H9 (cell line): ENCODE results near the gene TSPAN13. TPM values are rescaled to one million over a fixed set of nuclear protein-coding genes. Genes with fewer than 3 reads are reported as not detected.

Experiments
- DNase-seq: peaks from one replicate; pipeline ENCODE4 v3.0.0-alpha.2; 2017
- H2AFZ ChIP-seq: one replicate; pipeline ENCODE4 v1.6.1; 2013; ENCODE audit warnings: mild to moderate bottlenecking, low read length, control low read depth, moderate library complexity
- H2AK5ac ChIP-seq: 2 replicates; pipeline ENCODE4 v1.6.1; 2013; ENCODE audit warnings: low read length, control low read depth, mixed read lengths; ENCODE audit not compliant: insufficient read length
- H2BK120ac ChIP-seq: one replicate; pipeline ENCODE4 v1.6.1; 2013; ENCODE audit warnings: low read depth, mild to moderate bottlenecking, low read length, control low read depth, inconsistent platforms; ENCODE audit not compliant: poor library complexity, severe bottlenecking
- H2BK12ac ChIP-seq: 2 replicates; pipeline ENCODE4 v1.6.1; 2013; ENCODE audit warnings: low read length, control low read depth, mixed read lengths, low read depth; ENCODE audit not compliant: insufficient read length
- H2BK15ac ChIP-seq: 2 replicates; pipeline ENCODE4 v1.6.1; 2013; ENCODE audit warnings: low read depth, low read length, control low read depth
- H2BK20ac ChIP-seq: one replicate; pipeline ENCODE4 v1.6.1; 2013; ENCODE audit warnings: low read depth, mild to moderate bottlenecking, low read length, control low read depth, inconsistent platforms; ENCODE audit not compliant: poor library complexity, severe bottlenecking
- H2BK5ac ChIP-seq: 2 replicates; pipeline ENCODE4 v1.6.1; 2013; ENCODE audit warnings: low read length, control low read depth, mixed read lengths; ENCODE audit not compliant: insufficient read length
- H3K14ac ChIP-seq: 2 replicates; pipeline ENCODE4 v1.6.1; 2013; ENCODE audit warnings: low read length, control low read depth; ENCODE audit not compliant: insufficient read depth
- H3K18ac ChIP-seq: 2 replicates; pipeline ENCODE4 v1.6.1; 2013; ENCODE audit warnings: low read depth, mild to moderate bottlenecking, mixed read lengths, low read length, control low read depth; ENCODE audit not compliant: insufficient read length
- H3K23ac ChIP-seq: 2 replicates; pipeline ENCODE4 v1.6.1; 2013; ENCODE audit warnings: low read length, control low read depth, mixed read lengths, low read depth; ENCODE audit not compliant: insufficient read length
- H3K23me2 ChIP-seq: 2 replicates; pipeline ENCODE4 v1.6.1; 2013; ENCODE audit warnings: low read depth, mild to moderate bottlenecking, mixed read lengths, low read length, control low read depth; ENCODE audit not compliant: insufficient read length, poor library complexity, severe bottlenecking
- H3K27ac ChIP-seq: 2 replicates; pipeline ENCODE4 v1.5.1; 2013; ENCODE audit warnings: low read length, control low read depth, mixed read lengths, low read depth; ENCODE audit not compliant: insufficient read length
- H3K27me3 ChIP-seq: 2 replicates; pipeline ENCODE4 v1.6.1; 2013; ENCODE audit warnings: low read length, control low read depth, inconsistent platforms; ENCODE audit not compliant: insufficient read depth
- H3K4ac ChIP-seq: 2 replicates; pipeline ENCODE4 v1.6.1; 2013; ENCODE audit warnings: low read depth, mild to moderate bottlenecking, control low read depth, inconsistent platforms, low read length, moderate library complexity
- H3K4me1 ChIP-seq: 2 replicates; pipeline ENCODE4 v1.6.1; 2013; ENCODE audit warnings: low read length, control low read depth, inconsistent platforms; ENCODE audit not compliant: insufficient read depth
- H3K4me2 ChIP-seq: 2 replicates; pipeline ENCODE4 v1.6.1; 2013; ENCODE audit warnings: low read length, control low read depth, mixed read lengths; ENCODE audit not compliant: insufficient read length, insufficient read depth
- H3K56ac ChIP-seq: 2 replicates; pipeline ENCODE4 v1.6.1; 2013; ENCODE audit warnings: low read depth, mild to moderate bottlenecking, mixed read lengths, low read length, control low read depth; ENCODE audit not compliant: insufficient read length
- H3K79me1 ChIP-seq: 2 replicates; pipeline ENCODE4 v1.6.1; 2013; ENCODE audit warnings: low read depth, mild to moderate bottlenecking, moderate library complexity, low read length, control low read depth, inconsistent platforms; ENCODE audit not compliant: insufficient read depth, poor library complexity, severe bottlenecking
- H3K79me2 ChIP-seq: 2 replicates; pipeline ENCODE4 v1.6.1; 2013; ENCODE audit warnings: low read length, control low read depth, inconsistent platforms; ENCODE audit not compliant: insufficient read depth
- H3K9ac ChIP-seq: 2 replicates; pipeline ENCODE4 v1.6.1; 2013; ENCODE audit warnings: low read length, control low read depth, mixed read lengths; ENCODE audit not compliant: insufficient read length; ENCODE audit errors: extremely low read depth
- H3K9me3 ChIP-seq: one replicate; pipeline ENCODE4 v1.6.1; 2013; ENCODE audit warnings: low read depth, low read length, inconsistent platforms; ENCODE audit not compliant: control insufficient read depth
- H3T11ph ChIP-seq: one replicate; pipeline ENCODE4 v1.6.1; 2013; ENCODE audit warnings: mild to moderate bottlenecking, low read length, control low read depth, inconsistent platforms
- H4K20me1 ChIP-seq: one replicate; pipeline ENCODE4 v1.6.1; 2013; ENCODE audit not compliant: control insufficient read depth, insufficient read length, insufficient read depth
- H4K5ac ChIP-seq: 2 replicates; pipeline ENCODE4 v1.6.1; 2013; ENCODE audit warnings: low read depth, mild to moderate bottlenecking, mixed read lengths, low read length, control low read depth; ENCODE audit not compliant: insufficient read length
- H4K8ac ChIP-seq: replicated peaks from 2 replicates; pipeline ENCODE4 v1.6.1; 2013; ENCODE audit warnings: low read length, control low read depth, mixed read lengths, low read depth; ENCODE audit not compliant: insufficient read length
- H4K91ac ChIP-seq: 2 replicates; pipeline ENCODE4 v1.6.1; 2013; ENCODE audit warnings: low read depth, mild to moderate bottlenecking, moderate library complexity, mixed read lengths, low read length, control low read depth; ENCODE audit not compliant: insufficient read length
- H3K27ac Mint-ChIP-seq, 3 experiments: 2 replicates in 2 of 3; 3 replicates in 1 of 3; pipeline ENCODE4 v1.8.0; 2020 to 2021; ENCODE audit warnings: mixed read lengths in 3 of 3, mild to moderate bottlenecking in 1 of 3, moderate library complexity in 1 of 3
- H3K27me3 Mint-ChIP-seq: 2 replicates; pipeline ENCODE4 v1.8.0; 2021; ENCODE audit warnings: low read depth, mild to moderate bottlenecking, moderate library complexity, mixed read lengths
- H3K36me3 Mint-ChIP-seq, 3 experiments: 2 replicates in 2 of 3; 3 replicates in 1 of 3; pipeline ENCODE4 v1.8.0; 2020 to 2021; ENCODE audit warnings: low read depth in 3 of 3, mixed read lengths in 3 of 3; ENCODE audit not compliant: insufficient read depth in 1 of 3
- H3K4me1 Mint-ChIP-seq, 2 experiments: 2 replicates each; pipeline ENCODE4 v1.8.0; 2020; ENCODE audit warnings: mixed read lengths in 2 of 2
- H3K4me3 Mint-ChIP-seq, 2 experiments: 2 replicates in 1 of 2; 3 replicates in 1 of 2; pipeline ENCODE4 v1.8.0; 2020 to 2021; ENCODE audit warnings: mild to moderate bottlenecking in 2 of 2, mixed read lengths in 2 of 2, moderate library complexity in 1 of 2
- H3K9me3 Mint-ChIP-seq, 2 experiments: 2 replicates in 1 of 2; 3 replicates in 1 of 2; pipeline ENCODE4 v1.8.0; 2020; ENCODE audit warnings: mild to moderate bottlenecking in 2 of 2, mixed read lengths in 2 of 2, moderate library complexity in 1 of 2
- WGBS: extraction: QIAGEN DNeasy Blood & Tissue Kit; methylation state at CpG from one replicate; pipeline ENCODE4 v1.1.7; 2013; ENCODE audit warnings: missing lambda C conversion rate, low lambda C conversion rate, mixed read lengths; ENCODE audit not compliant: insufficient read length; ENCODE audit errors: extremely low coverage; 5-methylcytosine and 5-hydroxymethylcytosine counted together
- total RNA-seq: library from RNA; stranded (reverse); gene quantifications from 2 replicates; pipeline ENCODE4 v1.2.1, GENCODE V29; 2021
- TF ChIP-seq, protein P1 (sequence below): fragments of 200-600 bp; sonication (generic); conservative IDR thresholded peaks from 3 replicates; pipeline ENCODE4 v1.8.0; 2021; ENCODE audit warnings: antibody characterized with exemption, mild to moderate bottlenecking

Gene TSPAN13
- total RNA-seq, 1 experiment from 2014 or later = 18.7 TPM

DNA sequence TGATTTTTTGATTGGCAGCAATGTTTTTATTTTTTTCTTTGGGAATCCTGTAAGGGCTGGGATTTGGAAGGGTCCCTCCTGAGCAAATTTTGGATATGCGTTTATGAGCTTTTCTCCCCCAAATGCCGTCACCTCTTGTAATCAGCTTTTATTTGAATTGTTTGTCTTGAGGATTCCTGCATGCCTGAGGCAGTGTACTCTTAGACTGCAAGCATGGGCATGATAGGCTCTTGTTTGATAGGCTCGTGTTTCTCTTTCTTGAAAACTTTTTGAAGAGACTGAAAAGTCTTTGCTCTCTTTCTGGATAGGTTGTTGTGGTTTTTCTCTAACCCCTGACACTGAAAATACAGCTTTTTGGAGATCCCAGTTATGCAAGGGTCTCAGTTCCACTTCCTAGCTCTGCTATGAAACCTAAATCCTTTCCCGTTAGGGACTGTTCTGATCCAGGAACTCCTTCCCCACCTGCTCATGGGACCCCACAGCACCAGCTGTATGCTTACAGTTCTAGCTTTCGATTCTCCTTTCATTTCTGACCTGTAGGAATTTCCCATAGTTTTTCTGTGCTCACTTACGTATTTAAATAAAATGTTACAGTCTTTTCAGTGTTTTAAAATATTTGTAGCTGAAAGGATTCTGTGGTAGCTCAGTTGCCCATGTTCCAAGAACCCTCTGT is 17.2 kb downstream of the TSPAN13 start:
- H4K5ac ChIP-seq = no peak overlapping the region
- no peak overlapping the region for H4K91ac ChIP-seq
- H3K14ac ChIP-seq = no peak overlapping the region
- H3K4me1 Mint-ChIP-seq = peaks cover 16 to 17% of the 10 kb centered on the region in 2 experiments
- no peak overlapping the region for H3K18ac ChIP-seq
- H2BK12ac ChIP-seq = no peak overlapping the region
- no peak overlapping the region for H3K56ac ChIP-seq
- H2AK5ac ChIP-seq = no peak overlapping the region
- no peak overlapping the region for H2BK120ac ChIP-seq
- no peaks in the 10 kb centered on the region for H3K9me3 ChIP-seq
- H3K4me2 ChIP-seq = no peak overlapping the region
- no peak overlapping the region for H3T11ph ChIP-seq
- no peaks in the 10 kb centered on the region for H3K4me1 ChIP-seq
- no peak for DNase-seq
- no peak overlapping the region for H3K4ac ChIP-seq
- no peak overlapping the region for H2AFZ ChIP-seq
- H3K79me2 ChIP-seq = no peaks in the 10 kb centered on the region
- H3K27me3 ChIP-seq = no peaks in the 10 kb centered on the region
- H4K20me1 ChIP-seq = no peaks in the 10 kb centered on the region
- no CpG with 5 or more reads among the region's 6 CpGs for WGBS
- H3K27ac Mint-ChIP-seq = peak overlapping the region in 2 of 3 experiments; percentile 29; a peak in 4 of 7 replicates
- H4K8ac ChIP-seq = no peak overlapping the region
- no peak overlapping the region for H2BK5ac ChIP-seq
- peaks cover 0 to 2% of the 10 kb centered on the region in 2 experiments; a peak in 1 of 5 replicates for H3K9me3 Mint-ChIP-seq
- no peak overlapping the region for H3K4me3 Mint-ChIP-seq
- no peaks in the 10 kb centered on the region for H3K23me2 ChIP-seq
- no peak overlapping the region for H3K27ac ChIP-seq
- TF ChIP-seq, protein P1, sequence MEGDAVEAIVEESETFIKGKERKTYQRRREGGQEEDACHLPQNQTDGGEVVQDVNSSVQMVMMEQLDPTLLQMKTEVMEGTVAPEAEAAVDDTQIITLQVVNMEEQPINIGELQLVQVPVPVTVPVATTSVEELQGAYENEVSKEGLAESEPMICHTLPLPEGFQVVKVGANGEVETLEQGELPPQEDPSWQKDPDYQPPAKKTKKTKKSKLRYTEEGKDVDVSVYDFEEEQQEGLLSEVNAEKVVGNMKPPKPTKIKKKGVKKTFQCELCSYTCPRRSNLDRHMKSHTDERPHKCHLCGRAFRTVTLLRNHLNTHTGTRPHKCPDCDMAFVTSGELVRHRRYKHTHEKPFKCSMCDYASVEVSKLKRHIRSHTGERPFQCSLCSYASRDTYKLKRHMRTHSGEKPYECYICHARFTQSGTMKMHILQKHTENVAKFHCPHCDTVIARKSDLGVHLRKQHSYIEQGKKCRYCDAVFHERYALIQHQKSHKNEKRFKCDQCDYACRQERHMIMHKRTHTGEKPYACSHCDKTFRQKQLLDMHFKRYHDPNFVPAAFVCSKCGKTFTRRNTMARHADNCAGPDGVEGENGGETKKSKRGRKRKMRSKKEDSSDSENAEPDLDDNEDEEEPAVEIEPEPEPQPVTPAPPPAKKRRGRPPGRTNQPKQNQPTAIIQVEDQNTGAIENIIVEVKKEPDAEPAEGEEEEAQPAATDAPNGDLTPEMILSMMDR = no peak
- H2BK20ac ChIP-seq = no peak overlapping the region
- H3K79me1 ChIP-seq = no peaks in the 10 kb centered on the region
- H2BK15ac ChIP-seq = no peak overlapping the region
- no peak overlapping the region for H3K9ac ChIP-seq
- no peaks in the 10 kb centered on the region for H3K27me3 Mint-ChIP-seq
- H3K23ac ChIP-seq = no peak overlapping the region
- no peaks in the 10 kb centered on the region; a peak in 1 of 7 replicates for H3K36me3 Mint-ChIP-seq
